Mucosa of rectum (tissue), 2 donors: Measurements from ENCODE around the gene PFKL.

Experiments
- H3K27ac ChIP-seq, 2 donors: one replicate each; pipeline ENCODE4 v1.7.0; 2013; ENCODE audit warnings: inconsistent platforms in 2 of 2, low read depth in 2 of 2, low read length in 2 of 2
- H3K27me3 ChIP-seq, 2 donors: one replicate each; pipeline ENCODE4 v1.7.0; 2013; ENCODE audit warnings: low read length in 2 of 2; ENCODE audit not compliant: control insufficient read depth in 2 of 2, insufficient read depth in 2 of 2
- H3K36me3 ChIP-seq, 2 donors: one replicate each; pipeline ENCODE4 v1.7.0; 2013; ENCODE audit warnings: low read length in 2 of 2; ENCODE audit not compliant: control insufficient read depth in 2 of 2, insufficient read depth in 2 of 2
- H3K4me1 ChIP-seq, 2 donors: one replicate each; pipeline ENCODE4 v1.7.0; 2013; ENCODE audit warnings: low read length in 2 of 2, mild to moderate bottlenecking in 1 of 2; ENCODE audit not compliant: control insufficient read depth in 2 of 2, insufficient read depth in 2 of 2
- H3K4me3 ChIP-seq, 2 donors: one replicate each; pipeline ENCODE4 v1.7.0; 2013; ENCODE audit warnings: low read length in 2 of 2
- H3K9ac ChIP-seq, 2 donors: one replicate each; pipeline ENCODE4 v1.7.0; 2013; ENCODE audit warnings: low read length in 2 of 2, low read depth in 1 of 2, mild to moderate bottlenecking in 1 of 2
- H3K9me3 ChIP-seq, 2 donors: one replicate each; pipeline ENCODE4 v1.7.0; 2013; ENCODE audit warnings: low read length in 2 of 2; ENCODE audit not compliant: control insufficient read depth in 2 of 2
- donor health status: healthy.
- donor health status: Normal muscosa, but diverticular disease.

The PFKL gene

GRCh38 chr21:44262338-44263056 is 37.4 kb upstream of the PFKL start:
- H3K4me1 ChIP-seq, result no peaks in the 10 kb centered on the region
- no peaks in the 10 kb centered on the region for H3K27me3 ChIP-seq
- H3K9me3 ChIP-seq, result no peaks in the 10 kb centered on the region
- H3K27ac ChIP-seq, result no peak overlapping the region
- no peak overlapping the region for H3K9ac ChIP-seq
- H3K4me3 ChIP-seq, result no peak overlapping the region
- no peaks in the 10 kb centered on the region for H3K36me3 ChIP-seq

- H3K9me3 ChIP-seq, result no peaks in the 10 kb centered on the region
- H3K4me1 ChIP-seq, result no peaks in the 10 kb centered on the region
- no peak overlapping the region for H3K9ac ChIP-seq
- H3K27ac ChIP-seq, result no peak overlapping the region
- no peaks in the 10 kb centered on the region for H3K36me3 ChIP-seq
- no peaks in the 10 kb centered on the region for H3K27me3 ChIP-seq
- H3K4me3 ChIP-seq, result no peak overlapping the region
Observed at GRCh38 chr21:44263221-44263760, 36.6 kb upstream of the PFKL start.

GRCh38 chr21:44263768-44264167 is 36.1 kb upstream of the PFKL start:
- H3K27me3 ChIP-seq, result no peaks in the 10 kb centered on the region
- H3K4me3 ChIP-seq, result no peak overlapping the region
- no peak overlapping the region for H3K27ac ChIP-seq
- no peaks in the 10 kb centered on the region for H3K36me3 ChIP-seq
- H3K9ac ChIP-seq, result no peak overlapping the region
- H3K9me3 ChIP-seq, result no peaks in the 10 kb centered on the region
- no peaks in the 10 kb centered on the region for H3K4me1 ChIP-seq

GRCh38 chr21:44265734-44266270 is 34.1 kb upstream of the PFKL start:
- Histone ChIP-seq H3K27me3 (no peaks in the 10 kb centered on the region), H3K36me3 (no peaks in the 10 kb centered on the region), H3K27ac (no peak overlapping the region), H3K4me3 (no peak overlapping the region), H3K9ac (no peak overlapping the region), H3K4me1 (no peaks in the 10 kb centered on the region), H3K9me3 (no peaks in the 10 kb centered on the region)

- H3K27me3 ChIP-seq, result no peaks in the 10 kb centered on the region
- H3K4me1 ChIP-seq, result no peaks in the 10 kb centered on the region
- H3K4me3 ChIP-seq, result no peak overlapping the region
- H3K27ac ChIP-seq, result no peak overlapping the region
- H3K36me3 ChIP-seq, result no peaks in the 10 kb centered on the region
- no peak overlapping the region for H3K9ac ChIP-seq
- no peaks in the 10 kb centered on the region for H3K9me3 ChIP-seq
Observed at GRCh38 chr21:44267655-44268142, 32.2 kb upstream of the PFKL start.

GRCh38 chr21:44269090-44269489 is 30.8 kb upstream of the PFKL start:
- no peak overlapping the region for H3K9ac ChIP-seq

GRCh38 chr21:44271558-44272283 is 28.1 kb upstream of the PFKL start:
- Histone ChIP-seq H3K9me3 (no peaks in the 10 kb centered on the region), H3K27me3 (no peaks in the 10 kb centered on the region), H3K9ac (no peak overlapping the region), H3K36me3 (no peaks in the 10 kb centered on the region), H3K27ac (no peak overlapping the region), H3K4me3 (no peak overlapping the region), H3K4me1 (no peaks in the 10 kb centered on the region)

More at GRCh38 chr21:44269090-44269489, 30.8 kb upstream of the PFKL start:
- Histone ChIP-seq H3K9me3 (no peaks in the 10 kb centered on the region), H3K27me3 (no peaks in the 10 kb centered on the region), H3K36me3 (no peaks in the 10 kb centered on the region), H3K4me3 (no peak overlapping the region), H3K4me1 (no peaks in the 10 kb centered on the region), H3K27ac (no peak overlapping the region)

- H3K27me3 ChIP-seq, result no peaks in the 10 kb centered on the region
- no peak overlapping the region for H3K9ac ChIP-seq
- H3K4me3 ChIP-seq, result no peak overlapping the region
- H3K9me3 ChIP-seq, result no peaks in the 10 kb centered on the region
- no peaks in the 10 kb centered on the region for H3K4me1 ChIP-seq
- H3K36me3 ChIP-seq, result no peaks in the 10 kb centered on the region
- H3K27ac ChIP-seq, result no peak overlapping the region
Observed at GRCh38 chr21:44272284-44272858, 27.5 kb upstream of the PFKL start.

GRCh38 chr21:44273046-44273445 is 26.8 kb upstream of the PFKL start:
- H3K27me3 ChIP-seq, result no peaks in the 10 kb centered on the region
- no peak overlapping the region for H3K27ac ChIP-seq
- H3K4me1 ChIP-seq, result no peaks in the 10 kb centered on the region
- no peak overlapping the region for H3K4me3 ChIP-seq
- H3K9me3 ChIP-seq, result no peaks in the 10 kb centered on the region
- no peaks in the 10 kb centered on the region for H3K36me3 ChIP-seq
- no peak overlapping the region for H3K9ac ChIP-seq

GRCh38 chr21:44275041-44275440 is 24.8 kb upstream of the PFKL start:
- H3K27me3 ChIP-seq, result no peaks in the 10 kb centered on the region
- no peak overlapping the region for H3K9ac ChIP-seq
- H3K9me3 ChIP-seq, result no peaks in the 10 kb centered on the region
- H3K36me3 ChIP-seq, result no peaks in the 10 kb centered on the region
- H3K27ac ChIP-seq, result no peak overlapping the region
- H3K4me3 ChIP-seq, result no peak overlapping the region
- H3K4me1 ChIP-seq, result no peaks in the 10 kb centered on the region
